Stimulated activated naive CD8-positive, alpha-beta T cell treated with anti-CD3 and anti-CD28 coated beads, Interleukin-15, amount 100 ng/mL, for 72 hours (primary cell): Measurements from ENCODE around the gene ANTXR1.

ENCODE experiments used
- ATAC-seq: fragments of 150-1000 bp; cut with Tn5 transposase; 2 replicates; pipeline ENCODE4 v1.10.0; 2021; ENCODE audit warnings: mild to moderate bottlenecking, moderate library complexity
- DNase-seq, 2 donors: peaks; one replicate each; pipeline ENCODE4 v3.0.0; 2021 to 2022
- H3K27ac Mint-ChIP-seq, 2 donors: one replicate each; pipeline ENCODE4 v1.8.0; 2022; ENCODE audit warnings: mild to moderate bottlenecking in 2 of 2, mixed read lengths in 2 of 2, moderate library complexity in 2 of 2
- H3K27me3 Mint-ChIP-seq: one replicate; pipeline ENCODE4 v1.8.0; 2022; ENCODE audit warnings: mixed read lengths
- H3K4me1 Mint-ChIP-seq: one replicate; pipeline ENCODE4 v1.8.0; 2022; ENCODE audit warnings: mild to moderate bottlenecking, mixed read lengths
- H3K4me3 Mint-ChIP-seq, 2 donors: one replicate each; pipeline ENCODE4 v1.8.0; 2022; ENCODE audit warnings: mild to moderate bottlenecking in 2 of 2, mixed read lengths in 2 of 2, moderate library complexity in 1 of 2
- H3K9me3 Mint-ChIP-seq, 2 donors: one replicate each; pipeline ENCODE4 v1.8.0; 2022; ENCODE audit warnings: mixed read lengths in 2 of 2

Gene ANTXR1

GRCh38 chr2:69043736-69044400 lies 30.9 kb downstream of the ANTXR1 start:
- Mint-ChIP-seq H3K27me3 (peaks cover 64% of the 10 kb centered on the region), H3K4me1 (no peaks in the 10 kb centered on the region), H3K27ac (no peak overlapping the region), H3K4me3 (no peak overlapping the region), H3K9me3 (no peaks in the 10 kb centered on the region)
- DNase-seq, result no peak
- ATAC-seq, result no peak

GRCh38 chr2:69046221-69046662 lies 33.3 kb downstream of the ANTXR1 start:
- Mint-ChIP-seq H3K4me3 (no peak overlapping the region), H3K9me3 (no peaks in the 10 kb centered on the region), H3K27ac (no peak overlapping the region), H3K27me3 (peaks cover 61% of the 10 kb centered on the region), H3K4me1 (no peaks in the 10 kb centered on the region)
- ATAC-seq, result no peak
- DNase-seq, result no peak

DNA sequence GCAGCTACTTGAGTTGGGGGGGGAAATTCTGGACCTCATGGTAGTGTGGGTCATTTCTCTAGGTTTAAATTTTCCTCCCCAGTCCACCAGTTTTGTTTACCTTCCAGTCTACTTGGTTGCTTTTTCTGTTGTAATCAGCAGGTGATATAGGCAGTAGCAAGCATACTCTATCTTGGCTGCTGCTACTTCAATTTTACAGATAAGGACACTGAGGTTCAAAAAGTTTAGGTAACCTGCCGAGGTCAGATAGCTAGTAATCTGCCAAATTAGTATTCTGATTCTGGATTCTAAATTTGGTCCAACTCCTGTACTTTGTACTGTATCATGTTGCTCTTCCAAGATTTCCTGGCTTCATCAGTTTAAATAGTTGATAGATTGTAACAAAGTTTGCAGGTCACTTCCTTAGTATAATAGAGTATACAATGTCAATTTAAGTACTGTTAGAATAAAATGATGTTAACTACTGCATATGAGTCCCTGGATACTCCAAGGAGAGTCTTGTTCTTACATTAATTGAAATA lies 34.7 kb downstream of the ANTXR1 start:
- Mint-ChIP-seq H3K4me3 (no peak overlapping the region), H3K27ac (no peak overlapping the region), H3K4me1 (no peaks in the 10 kb centered on the region), H3K27me3 (peaks cover 56% of the 10 kb centered on the region), H3K9me3 (no peaks in the 10 kb centered on the region)
- no peak for DNase-seq
- ATAC-seq, result no peak

- Mint-ChIP-seq H3K4me1 (peaks cover 10% of the 10 kb centered on the region), H3K9me3 (no peaks in the 10 kb centered on the region), H3K27me3 (peaks cover 42% of the 10 kb centered on the region), H3K4me3 (no peak overlapping the region), H3K27ac (no peak overlapping the region)
- DNase-seq (no peak), ATAC-seq (no peak)
Observed at GRCh38 chr2:69050802-69051201, 37.8 kb downstream of the ANTXR1 start.

DNA sequence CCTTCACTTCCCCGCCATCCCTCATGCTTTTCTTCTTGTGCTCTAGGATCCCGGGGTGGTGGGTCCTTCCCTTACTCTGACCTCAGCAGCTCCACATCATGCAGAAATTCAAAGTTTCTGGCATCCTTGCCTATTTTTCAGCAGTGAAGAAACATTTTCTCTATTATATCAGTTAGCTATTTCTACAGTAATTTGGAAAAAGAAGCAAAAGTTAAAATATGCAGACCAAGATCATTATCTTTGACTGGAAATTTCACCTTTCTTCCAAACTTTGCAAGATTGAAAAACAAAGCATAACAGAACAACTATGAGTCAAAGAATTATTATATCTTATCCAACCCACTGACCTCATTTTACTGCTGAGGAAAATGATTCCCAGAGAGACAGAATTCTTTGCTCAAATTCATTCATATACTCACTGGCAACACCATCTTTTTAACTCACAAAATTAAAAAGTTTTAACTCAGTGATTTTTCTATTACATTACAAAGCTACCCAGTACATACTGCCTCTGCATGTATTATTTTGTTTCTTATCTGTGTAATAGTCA lies 40.5 kb downstream of the ANTXR1 start:
- H3K9me3 Mint-ChIP-seq, result no peaks in the 10 kb centered on the region
- DNase-seq (no peak), ATAC-seq (no peak)
- no peak overlapping the region for H3K4me3 Mint-ChIP-seq
- H3K4me1 Mint-ChIP-seq, result peaks cover 15% of the 10 kb centered on the region
- peaks cover 53% of the 10 kb centered on the region for H3K27me3 Mint-ChIP-seq
- H3K27ac Mint-ChIP-seq, result no peak overlapping the region

DNA sequence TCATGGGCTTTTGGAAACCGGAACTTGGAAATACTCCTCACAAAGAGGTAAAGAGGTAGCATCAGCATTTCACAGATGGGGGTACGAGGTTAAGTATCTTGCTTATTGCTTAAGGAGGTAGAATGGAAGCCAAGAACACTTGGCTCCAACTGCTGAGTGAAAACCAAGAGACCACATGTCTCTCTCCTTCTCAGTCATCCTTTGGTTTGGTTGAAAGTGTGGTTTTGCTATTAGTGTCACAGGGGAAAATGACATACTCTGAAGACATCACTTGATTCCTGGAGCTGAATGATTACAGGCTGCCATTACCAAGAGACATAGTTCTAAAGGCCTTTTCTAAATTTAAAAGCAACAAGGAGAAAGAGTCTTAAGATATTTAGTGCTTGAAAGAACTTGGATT lies 41.5 kb downstream of the ANTXR1 start:
- Mint-ChIP-seq H3K4me1 (peaks cover 15% of the 10 kb centered on the region), H3K4me3 (peak overlapping the region in 1 of 2 donors; percentile 12), H3K27me3 (peaks cover 52% of the 10 kb centered on the region), H3K27ac (no peak overlapping the region), H3K9me3 (no peaks in the 10 kb centered on the region)
- peak; percentile 100 for ATAC-seq
- DNase-seq, result peak; percentile 43 to 54

DNA sequence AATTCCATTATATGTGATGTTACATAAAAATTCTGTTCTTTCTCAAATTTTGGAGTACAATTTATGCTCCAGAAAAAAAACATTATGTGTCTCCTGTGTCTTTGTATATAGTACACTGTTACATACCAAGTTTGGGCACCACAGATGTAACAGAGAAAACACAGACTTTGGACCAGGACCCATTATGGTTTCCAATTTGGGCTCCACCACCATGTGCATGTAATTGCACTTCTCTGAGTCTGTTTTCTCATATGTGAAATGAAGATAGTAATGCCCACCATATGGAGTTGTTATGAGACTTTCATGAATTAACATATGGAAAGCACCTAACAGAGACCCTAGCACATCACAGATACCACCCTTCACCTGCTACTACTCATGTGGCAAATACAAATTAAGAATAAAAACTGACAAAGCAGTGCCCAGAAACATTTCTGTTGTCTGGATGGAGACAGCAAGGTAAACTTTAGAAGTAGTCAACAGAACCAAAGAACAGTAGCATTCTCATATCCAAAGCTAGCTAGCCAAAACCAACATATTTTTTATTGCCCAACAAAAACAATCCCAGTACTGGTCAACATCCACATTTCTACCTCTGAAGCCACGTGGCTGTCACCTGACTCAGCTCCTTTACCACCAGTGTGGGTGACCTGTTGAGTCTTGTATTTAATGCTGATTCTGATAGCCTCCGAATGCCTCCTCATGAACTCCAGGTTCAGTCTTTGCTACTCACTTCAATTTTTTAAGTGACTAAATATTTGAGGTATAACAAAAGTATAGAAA lies 42.9 kb downstream of the ANTXR1 start:
- peaks cover 15% of the 10 kb centered on the region for H3K4me1 Mint-ChIP-seq
- H3K27me3 Mint-ChIP-seq, result peaks cover 61% of the 10 kb centered on the region
- ATAC-seq (no peak), DNase-seq (no peak)
- H3K27ac Mint-ChIP-seq, result no peak overlapping the region
- no peak overlapping the region for H3K4me3 Mint-ChIP-seq
- no peaks in the 10 kb centered on the region for H3K9me3 Mint-ChIP-seq

DNA sequence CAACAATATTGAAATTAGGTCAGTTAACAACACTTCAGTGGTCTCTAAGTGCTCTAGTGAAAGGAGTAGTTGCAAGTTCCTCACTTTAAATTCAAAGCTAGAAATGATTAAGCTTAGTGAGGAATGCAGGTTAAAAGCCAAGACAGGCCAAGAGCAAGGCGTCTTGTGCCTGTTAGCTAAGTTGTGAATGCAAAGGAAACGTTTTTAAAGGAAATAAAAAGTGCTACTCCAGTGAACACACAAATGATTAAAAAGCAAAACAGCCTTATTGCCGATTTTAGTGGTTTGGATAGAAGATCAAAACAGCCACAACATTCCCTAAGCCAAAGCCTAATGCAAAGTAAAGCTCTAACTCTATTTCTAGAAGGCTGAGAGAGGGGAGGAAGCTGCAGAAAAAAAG lies 44.7 kb downstream of the ANTXR1 start:
- no peak overlapping the region for H3K27ac Mint-ChIP-seq
- H3K4me3 Mint-ChIP-seq, result no peak overlapping the region
- ATAC-seq (no peak), DNase-seq (no peak)
- peaks cover 15% of the 10 kb centered on the region for H3K4me1 Mint-ChIP-seq
- H3K9me3 Mint-ChIP-seq, result no peaks in the 10 kb centered on the region
- peaks cover 71% of the 10 kb centered on the region for H3K27me3 Mint-ChIP-seq

GRCh38 chr2:69059731-69060290 lies 46.8 kb downstream of the ANTXR1 start:
- no peak overlapping the region for H3K27ac Mint-ChIP-seq
- H3K9me3 Mint-ChIP-seq, result no peaks in the 10 kb centered on the region
- ATAC-seq (no peak), DNase-seq (no peak)
- no peak overlapping the region for H3K4me3 Mint-ChIP-seq
- H3K27me3 Mint-ChIP-seq, result peaks cover 64% of the 10 kb centered on the region
- H3K4me1 Mint-ChIP-seq, result peaks cover 8% of the 10 kb centered on the region

GRCh38 chr2:69060938-69061501 lies 48.0 kb downstream of the ANTXR1 start:
- no peak overlapping the region for H3K4me3 Mint-ChIP-seq
- H3K4me1 Mint-ChIP-seq, result peaks cover 3% of the 10 kb centered on the region
- ATAC-seq, result no peak
- no peak for DNase-seq
- no peaks in the 10 kb centered on the region for H3K9me3 Mint-ChIP-seq
- H3K27me3 Mint-ChIP-seq, result peaks cover 57% of the 10 kb centered on the region
- no peak overlapping the region for H3K27ac Mint-ChIP-seq

DNA sequence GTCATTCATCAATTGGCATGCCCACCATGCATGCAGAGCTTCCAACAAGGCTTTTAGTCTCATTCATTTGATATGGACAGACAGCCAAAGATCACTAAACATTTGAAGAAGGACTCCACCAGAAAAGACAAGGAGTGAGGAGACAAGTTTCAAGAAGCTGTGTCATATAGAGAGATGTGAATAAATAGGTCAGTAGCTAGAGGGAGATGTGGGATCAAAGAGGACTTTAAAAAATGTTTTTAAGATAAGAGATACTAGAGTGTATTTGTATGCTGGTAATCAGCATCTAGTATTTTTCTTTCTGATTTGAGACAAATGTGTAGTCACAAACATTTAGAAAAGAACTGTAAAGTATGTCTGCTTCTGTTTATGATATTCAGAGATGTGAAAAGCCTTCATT lies 48.5 kb downstream of the ANTXR1 start:
- ATAC-seq, result no peak
- no peak for DNase-seq
- Mint-ChIP-seq H3K4me1 (no peaks in the 10 kb centered on the region), H3K9me3 (no peaks in the 10 kb centered on the region), H3K27me3 (peaks cover 53% of the 10 kb centered on the region), H3K27ac (no peak overlapping the region), H3K4me3 (no peak overlapping the region)

- Mint-ChIP-seq H3K4me3 (no peak overlapping the region), H3K27ac (no peak overlapping the region), H3K9me3 (no peaks in the 10 kb centered on the region), H3K4me1 (no peaks in the 10 kb centered on the region), H3K27me3 (peaks cover 58% of the 10 kb centered on the region)
- no peak for DNase-seq
- no peak for ATAC-seq
Observed at GRCh38 chr2:69062307-69062962, 49.5 kb downstream of the ANTXR1 start.

DNA sequence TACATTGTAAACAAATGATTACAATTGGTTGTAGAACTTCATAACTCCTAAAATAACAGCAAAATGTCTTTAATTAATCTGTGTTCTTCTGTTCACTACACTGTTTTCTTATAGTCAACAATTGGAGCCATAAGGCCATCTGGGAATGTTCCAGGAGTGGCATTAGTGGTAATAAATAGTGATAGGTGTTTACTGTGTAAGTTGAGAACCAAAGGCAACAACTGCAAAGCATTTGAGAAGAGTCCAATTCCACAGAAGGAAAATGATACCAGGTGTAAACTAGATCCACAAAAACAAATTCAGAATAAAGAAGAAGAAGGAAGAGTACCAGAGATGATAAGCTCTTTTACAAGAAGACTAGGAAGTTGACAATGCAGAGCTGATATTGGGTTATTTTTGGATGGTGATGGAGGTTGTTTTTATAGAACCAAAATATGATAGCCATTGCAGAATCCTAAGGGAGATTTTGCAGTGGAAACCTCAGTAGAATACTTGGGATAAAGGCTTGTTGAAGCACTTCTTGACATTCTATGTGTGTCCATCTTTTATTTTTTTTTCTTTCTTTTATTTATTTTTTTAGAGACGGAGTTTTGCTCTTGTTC lies 52.9 kb downstream of the ANTXR1 start:
- Mint-ChIP-seq H3K4me1 (no peaks in the 10 kb centered on the region), H3K9me3 (no peaks in the 10 kb centered on the region), H3K27me3 (peaks cover 39% of the 10 kb centered on the region), H3K27ac (no peak overlapping the region), H3K4me3 (no peak overlapping the region)
- no peak for ATAC-seq
- no peak for DNase-seq

DNA sequence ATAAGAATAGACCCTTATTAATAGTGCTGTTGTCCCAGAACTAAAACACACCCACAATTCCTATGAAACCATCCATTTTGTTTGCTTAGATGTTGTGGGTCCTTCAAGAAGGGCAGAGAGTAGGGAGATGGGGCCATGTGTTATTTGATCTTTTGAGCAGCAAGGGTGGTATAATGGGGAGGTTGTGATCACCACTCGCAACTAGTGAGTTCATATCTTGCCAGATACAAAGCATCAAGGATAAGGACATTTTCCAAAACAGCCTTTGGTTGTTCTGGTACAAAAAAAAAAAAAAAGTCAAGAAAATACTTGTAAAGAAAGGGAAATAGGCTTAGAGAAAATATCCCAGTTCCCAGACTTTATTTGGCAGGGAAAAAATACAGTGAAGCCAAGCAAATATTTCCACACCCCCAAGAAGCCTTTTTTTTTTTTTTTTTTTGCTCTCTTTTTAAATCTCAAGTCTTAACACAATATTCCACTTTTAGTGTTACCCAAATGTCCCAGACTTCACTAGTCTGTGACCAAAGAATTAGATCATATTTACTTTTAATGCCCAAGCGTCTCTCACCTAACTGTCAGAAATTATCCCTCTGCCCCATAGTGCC lies 54.1 kb downstream of the ANTXR1 start:
- no peak for ATAC-seq

More for the DNA sequence above, 54.1 kb downstream of the ANTXR1 start:
- H3K9me3 Mint-ChIP-seq, result no peaks in the 10 kb centered on the region
- H3K4me1 Mint-ChIP-seq, result no peaks in the 10 kb centered on the region
- no peak for DNase-seq
- H3K27me3 Mint-ChIP-seq, result peaks cover 26% of the 10 kb centered on the region
- H3K27ac Mint-ChIP-seq, result no peak overlapping the region
- H3K4me3 Mint-ChIP-seq, result no peak overlapping the region
